ENCODE data around the gene TNK1. TPM values are rescaled to one million over a fixed set of nuclear protein-coding genes. Genes with fewer than 3 reads are reported as not detected.

Gene TNK1
- total RNA-seq, 1 donor from 2014 or later, result 1.8 TPM

- H3K9me3 Mint-ChIP-seq, result no peaks in the 10 kb centered on the region
- Histone ChIP-seq H3K9ac (no peak overlapping the region), H3F3A (ENCODE audit: low read depth) (peaks cover 10% of the 10 kb centered on the region), H3K27ac (no peak overlapping the region), H3K36me3 (peaks cover 8% of the 10 kb centered on the region), H2AFZ (replicated peaks) (no peak overlapping the region), H3K9me3 (ENCODE audit: low read depth) (no peaks in the 10 kb centered on the region), H3K4me3 (no peak overlapping the region), H3K4me1 (peaks cover 19% of the 10 kb centered on the region), H3K79me2 (ENCODE audit: low read depth) (peaks cover 16% of the 10 kb centered on the region), H4K20me1 (ENCODE audit: low read depth) (peaks cover 67% of the 10 kb centered on the region), H3K4me2 (no peak overlapping the region), H3K27me3 (no peaks in the 10 kb centered on the region)
- no peak for TF ChIP-seq EZH2phosphoT487 (IDR thresholded peaks at IDR 0.05)
- no peak for TF ChIP-seq CTCF (IDR thresholded peaks at IDR 0.05)
- TF ChIP-seq EZH2 (IDR thresholded peaks at IDR 0.05), result no peak
- peaks cover 36% of the 10 kb centered on the region for H3K4me1 Mint-ChIP-seq
- H3K4me3 Mint-ChIP-seq, result no peak overlapping the region
- no peak overlapping the region for H3K27ac Mint-ChIP-seq
- peaks cover 31% of the 10 kb centered on the region for H3K36me3 Mint-ChIP-seq
- H3K27me3 Mint-ChIP-seq (ENCODE audit: insufficient read depth, low read depth), result peaks cover 10% of the 10 kb centered on the region
- DNase-seq (ENCODE audit: low spot score), result no peak
Measured at GRCh38 chr17:7411427-7411750, 30.5 kb downstream of the TNK1 start.

DNA sequence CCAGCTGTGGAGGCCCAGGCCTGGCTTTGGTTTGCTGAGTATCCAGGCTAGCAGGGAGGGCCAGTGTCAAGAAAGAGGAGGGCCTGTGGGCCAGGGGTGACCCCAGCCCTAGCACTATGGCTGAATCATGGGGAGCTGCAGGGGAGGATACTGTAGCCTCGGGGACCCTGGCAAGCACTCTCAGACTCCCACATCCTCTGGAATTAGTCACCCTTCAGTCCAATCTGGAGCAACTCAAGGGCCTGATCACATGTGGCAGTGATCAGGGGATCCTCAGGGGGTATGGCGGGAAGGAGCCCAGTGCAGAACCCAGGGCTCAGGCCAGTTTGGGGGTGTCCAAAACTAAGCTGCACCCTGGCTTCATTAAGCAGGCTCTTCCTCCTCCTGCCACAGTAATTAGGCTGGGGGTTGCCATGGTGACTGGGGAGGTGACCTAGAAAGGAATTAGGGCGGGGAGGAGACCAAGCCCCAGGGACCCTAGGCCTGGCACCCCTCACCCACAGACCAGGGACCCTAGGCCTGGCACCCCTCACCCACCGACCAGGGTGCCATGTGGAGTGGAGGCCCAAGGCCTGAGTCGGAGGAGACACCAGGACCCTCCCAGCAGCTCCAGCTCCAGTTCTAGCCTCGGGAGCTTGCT lies 32.6 kb downstream of the TNK1 start:
- Mint-ChIP-seq H3K4me1 (peaks cover 34% of the 10 kb centered on the region), H3K9me3 (no peaks in the 10 kb centered on the region), H3K4me3 (peak overlapping the region; percentile 14), H3K27ac (no peak overlapping the region), H3K27me3 (ENCODE audit: insufficient read depth, low read depth) (peaks cover 13% of the 10 kb centered on the region), H3K36me3 (peaks cover 42% of the 10 kb centered on the region)
- no peak for DNase-seq (ENCODE audit: low spot score)
- peaks cover 8% of the 10 kb centered on the region for H3K36me3 ChIP-seq
- no peak overlapping the region for H3K4me3 ChIP-seq
- no peak overlapping the region for H3K27ac ChIP-seq
- TF ChIP-seq EZH2 (IDR thresholded peaks at IDR 0.05), result no peak
- TF ChIP-seq CTCF (IDR thresholded peaks at IDR 0.05), result no peak
- TF ChIP-seq EZH2phosphoT487 (IDR thresholded peaks at IDR 0.05), result no peak
- no peaks in the 10 kb centered on the region for H3K9me3 ChIP-seq (ENCODE audit: low read depth)
- H4K20me1 ChIP-seq (ENCODE audit: low read depth), result peaks cover 60% of the 10 kb centered on the region
- no peaks in the 10 kb centered on the region for H3K27me3 ChIP-seq
- H3K9ac ChIP-seq, result no peak overlapping the region
- no peaks in the 10 kb centered on the region for H3F3A ChIP-seq (ENCODE audit: low read depth)
- H2AFZ ChIP-seq (replicated peaks), result no peak overlapping the region
- H3K79me2 ChIP-seq (ENCODE audit: low read depth), result no peaks in the 10 kb centered on the region
- H3K4me2 ChIP-seq, result no peak overlapping the region
- peaks cover 8% of the 10 kb centered on the region for H3K4me1 ChIP-seq

DNA sequence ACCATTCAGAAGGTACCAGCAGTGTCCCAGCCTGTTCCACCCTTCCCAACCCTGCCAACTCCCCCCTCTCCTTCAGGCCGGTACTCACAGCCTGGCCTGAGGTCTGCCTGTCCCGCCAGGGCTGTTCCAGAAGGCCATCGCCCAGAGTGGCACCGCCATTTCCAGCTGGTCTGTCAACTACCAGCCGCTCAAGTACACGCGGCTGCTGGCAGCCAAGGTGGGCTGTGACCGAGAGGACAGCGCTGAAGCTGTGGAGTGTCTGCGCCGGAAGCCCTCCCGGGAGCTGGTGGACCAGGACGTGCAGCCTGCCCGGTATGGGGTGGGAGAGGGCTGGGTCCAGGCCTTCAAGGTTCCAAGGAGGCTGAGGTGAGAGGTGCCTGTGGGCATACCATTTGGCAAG lies 33.9 kb downstream of the TNK1 start:
- Histone ChIP-seq H3K36me3 (peaks cover 8% of the 10 kb centered on the region), H3K4me1 (peaks cover 18% of the 10 kb centered on the region), H2AFZ (replicated peaks) (no peak overlapping the region), H3K4me3 (no peak overlapping the region), H3K4me2 (no peak overlapping the region), H3K27ac (no peak overlapping the region), H3K79me2 (ENCODE audit: low read depth) (no peaks in the 10 kb centered on the region), H3K9me3 (ENCODE audit: low read depth) (no peaks in the 10 kb centered on the region), H3K27me3 (no peaks in the 10 kb centered on the region), H3F3A (ENCODE audit: low read depth) (no peaks in the 10 kb centered on the region), H3K9ac (no peak overlapping the region), H4K20me1 (ENCODE audit: low read depth) (peaks cover 63% of the 10 kb centered on the region)
- H3K9me3 Mint-ChIP-seq, result no peaks in the 10 kb centered on the region
- H3K36me3 Mint-ChIP-seq, result peaks cover 33% of the 10 kb centered on the region
- no peak overlapping the region for H3K27ac Mint-ChIP-seq
- H3K4me3 Mint-ChIP-seq, result no peak overlapping the region
- H3K4me1 Mint-ChIP-seq, result peaks cover 39% of the 10 kb centered on the region
- H3K27me3 Mint-ChIP-seq (ENCODE audit: insufficient read depth, low read depth), result peaks cover 5% of the 10 kb centered on the region
- TF ChIP-seq CTCF (IDR thresholded peaks at IDR 0.05), result no peak
- TF ChIP-seq EZH2phosphoT487 (IDR thresholded peaks at IDR 0.05), result no peak
- no peak for TF ChIP-seq EZH2 (IDR thresholded peaks at IDR 0.05)
- no peak for DNase-seq (ENCODE audit: low spot score)

All from neural progenitor cell (in vitro differentiated cells).